PC-3 (cell line): ENCODE measurements around the gene HMGXB3. TPM values are rescaled to one million over a fixed set of nuclear protein-coding genes. Genes with fewer than 3 reads are reported as not detected.

Source experiments
- ATAC-seq: fragments of 200-7000 bp; cut with Tn5 transposase; 2 replicates; pipeline ENCODE4 v1.9.1; 2020; ENCODE audit warnings: mild to moderate bottlenecking, moderate library complexity
- BruUV-seq: library from RNA; stranded (reverse); fragments of 400-500 nt; replicated peaks from 2 replicates; lab custom pipeline; 2021; lab: Mats Ljungman, UMichigan
- CTCF ChIA-PET: fragments of 300-600 bp; sonication (Branson Sonifier 250); formaldehyde crosslinking; loops from one replicate; lab custom pipeline; 2022; ENCODE audit warnings: antibody characterized with exemption; lab: Charles Lee
- POLR2A ChIA-PET: fragments of 300-600 bp; sonication (Branson Sonifier 250); formaldehyde crosslinking; loops from one replicate; lab custom pipeline; 2022; ENCODE audit warnings: antibody characterized with exemption; ENCODE audit not compliant: unreplicated experiment; lab: Charles Lee
- DNase-seq: peaks from one replicate; pipeline ENCODE4 v3.0.0-alpha.2; 2015
- H2AFZ ChIP-seq: fragments of 300-600 bp; sonication (generic); 2 replicates; pipeline ENCODE4 v1.6.0; 2016; ENCODE audit warnings: antibody characterized with exemption, low read length
- H3F3A ChIP-seq: fragments of 300-600 bp; sonication (generic); one replicate; pipeline ENCODE4 v1.6.0; 2017; ENCODE audit warnings: antibody characterized with exemption, low read length, control low read depth, mild to moderate bottlenecking; ENCODE audit not compliant: unreplicated experiment
- H3K27ac ChIP-seq: fragments of 300-600 bp; sonication (generic); 2 replicates; pipeline ENCODE4 v1.5.1; 2016; ENCODE audit warnings: mild to moderate bottlenecking, low read length
- H3K27me3 ChIP-seq: fragments of 300-600 bp; sonication (generic); 2 replicates; pipeline ENCODE4 v1.6.1; 2016; ENCODE audit warnings: low read length, mixed read lengths
- H3K36me3 ChIP-seq: fragments of 300-600 bp; sonication (generic); 2 replicates; pipeline ENCODE4 v1.6.1; 2016; ENCODE audit warnings: low read depth, mixed run types, low read length, mixed read lengths
- H3K4me1 ChIP-seq: fragments of 300-600 bp; sonication (generic); 2 replicates; pipeline ENCODE4 v1.5.1; 2016; ENCODE audit warnings: low read length; ENCODE audit not compliant: insufficient read depth
- H3K4me2 ChIP-seq: fragments of 300-600 bp; sonication (generic); 2 replicates; pipeline ENCODE4 v1.6.0; 2016; ENCODE audit warnings: low read length
- H3K4me3 ChIP-seq: fragments of 300-600 bp; sonication (generic); 2 replicates; pipeline ENCODE4 v1.5.1; 2016; ENCODE audit warnings: mild to moderate bottlenecking, low read length, mixed read lengths
- H3K79me2 ChIP-seq: fragments of 300-600 bp; sonication (generic); 2 replicates; pipeline ENCODE4 v1.6.1; 2017; ENCODE audit warnings: low read length, mixed read lengths
- H3K9ac ChIP-seq: fragments of 300-600 bp; sonication (generic); 2 replicates; pipeline ENCODE4 v1.6.0; 2016; ENCODE audit warnings: mild to moderate bottlenecking, low read length
- H3K9me2 ChIP-seq: fragments of 300-600 bp; sonication (generic); replicated peaks from 2 replicates; pipeline ENCODE4 v1.6.1; 2016; ENCODE audit warnings: mixed run types, low read length, mixed read lengths
- H3K9me3 ChIP-seq: fragments of 300-600 bp; sonication (generic); 2 replicates; pipeline ENCODE4 v1.6.1; 2016; ENCODE audit warnings: low read length, mixed read lengths
- H4K20me1 ChIP-seq: fragments of 300-600 bp; sonication (generic); 2 replicates; pipeline ENCODE4 v1.6.1; 2016; ENCODE audit warnings: low read length, mixed read lengths
- CTCF ChIP-seq: fragments of 300-600 bp; sonication (generic); conservative IDR thresholded peaks from 2 replicates; pipeline ENCODE4 v1.5.1; 2017; ENCODE audit warnings: antibody characterized with exemption, low read depth, mild to moderate bottlenecking, low read length
- EZH2 ChIP-seq: fragments of 300-600 bp; sonication (generic); IDR thresholded peaks from one replicate; pipeline ENCODE4 v1.6.1; 2017; ENCODE audit warnings: antibody characterized with exemption, mild to moderate bottlenecking, low read length; ENCODE audit not compliant: unreplicated experiment
- EZH2phosphoT487 ChIP-seq: fragments of 300-600 bp; sonication (generic); IDR thresholded peaks from 2 replicates; pipeline ENCODE4 v1.6.1; 2018; ENCODE audit warnings: mild to moderate bottlenecking, antibody characterized with exemption, low read length, borderline replicate concordance
- intact Hi-C: fragments of 100-400 bp; cut with micrococcal nuclease; formaldehyde crosslinking; loops from 2 replicates; pipeline ENCODE4 v1.9.0; 2023
- total RNA-seq: library from RNA; depleted of rRNA; stranded (reverse); fragments of >200 nt; gene quantifications from 2 replicates; pipeline ENCODE4 v1.2.3, GENCODE V29; 2014

Gene HMGXB3
- total RNA-seq, 1 experiment from 2014 or later, result 56.6 TPM

- ATAC-seq, result no peak
- H3K4me3 ChIP-seq, result no peak overlapping the region
- no peaks in the 10 kb centered on the region for H3K79me2 ChIP-seq
- TF ChIP-seq EZH2, result no peak
- no peak for TF ChIP-seq EZH2phosphoT487
- TF ChIP-seq CTCF, result no peak
- H3F3A ChIP-seq, result no peaks in the 10 kb centered on the region
- H3K36me3 ChIP-seq, result no peaks in the 10 kb centered on the region
- intact Hi-C loops, result no loop called here
- no peaks in the 10 kb centered on the region for H3K4me1 ChIP-seq
- no peak for DNase-seq
- H3K4me2 ChIP-seq, result no peak overlapping the region
- no peaks in the 10 kb centered on the region for H3K9me3 ChIP-seq
- ChIA-PET CTCF (no interaction called here), POLR2A (no interaction called here)
- H2AFZ ChIP-seq, result no peak overlapping the region
- H3K27me3 ChIP-seq, result peaks cover 32% of the 10 kb centered on the region
- H3K9ac ChIP-seq, result no peak overlapping the region
- H3K27ac ChIP-seq, result no peak overlapping the region
- H4K20me1 ChIP-seq, result no peaks in the 10 kb centered on the region
- BruUV-seq, result no TSS peak
- no peaks in the 10 kb centered on the region for H3K9me2 ChIP-seq
Measured at GRCh38 chr5:150075233-150075632, 74.7 kb downstream of the HMGXB3 start.

GRCh38 chr5:150075806-150076205 lies 75.3 kb downstream of the HMGXB3 start:
- Histone ChIP-seq H3K36me3 (no peaks in the 10 kb centered on the region), H4K20me1 (no peaks in the 10 kb centered on the region), H3F3A (no peaks in the 10 kb centered on the region), H3K4me3 (no peak overlapping the region), H3K4me1 (no peaks in the 10 kb centered on the region), H3K4me2 (no peak overlapping the region), H3K9me2 (no peaks in the 10 kb centered on the region), H2AFZ (no peak overlapping the region), H3K79me2 (no peaks in the 10 kb centered on the region), H3K27ac (no peak overlapping the region), H3K27me3 (peaks cover 32% of the 10 kb centered on the region), H3K9ac (no peak overlapping the region), H3K9me3 (no peaks in the 10 kb centered on the region)
- POLR2A ChIA-PET, result no interaction called here
- CTCF ChIA-PET, result no interaction called here
- no peak for TF ChIP-seq EZH2phosphoT487
- TF ChIP-seq EZH2, result no peak
- peak; percentile 23; the same call in 1 of the 2 replicates for TF ChIP-seq CTCF
- DNase-seq (no peak), ATAC-seq (peak; percentile 37; the same call in 1 of the 2 replicates)
- no TSS peak for BruUV-seq
- intact Hi-C loops, result no loop called here

GRCh38 chr5:150077060-150077459 lies 76.5 kb downstream of the HMGXB3 start:
- ChIA-PET CTCF (no interaction called here), POLR2A (interaction anchor here (0.6 kb wide), 1 partner anchor 181 kb away, joined by 5 read pairs; no protein-coding TSS in a partner anchor)

More at GRCh38 chr5:150077060-150077459, 76.5 kb downstream of the HMGXB3 start:
- no peak for TF ChIP-seq CTCF
- no peak for TF ChIP-seq EZH2
- TF ChIP-seq EZH2phosphoT487, result no peak
- Histone ChIP-seq H3K9me2 (no peaks in the 10 kb centered on the region), H3K4me1 (no peaks in the 10 kb centered on the region; the same call in 1 of the 2 replicates), H3F3A (no peaks in the 10 kb centered on the region), H3K79me2 (no peaks in the 10 kb centered on the region), H3K27ac (no peak overlapping the region), H2AFZ (no peak overlapping the region), H3K9ac (no peak overlapping the region), H3K9me3 (no peaks in the 10 kb centered on the region), H3K4me3 (no peak overlapping the region), H3K36me3 (no peaks in the 10 kb centered on the region), H3K4me2 (no peak overlapping the region), H3K27me3 (peaks cover 32% of the 10 kb centered on the region), H4K20me1 (no peaks in the 10 kb centered on the region)
- ATAC-seq, result no peak
- DNase-seq, result no peak
- intact Hi-C loops, result no loop called here
- BruUV-seq, result no TSS peak
